ENCODE measurements around the gene NR0B2.
A peak's percentile ranks its signal among the peaks of the same experiment; 100 is the strongest.
"Not testable (repeated sequence)": the region's sequence is repeated elsewhere in the genome, so short reads cannot be mapped to it uniquely, and the experiment has no call there.

NR0B2 gene

DNA sequence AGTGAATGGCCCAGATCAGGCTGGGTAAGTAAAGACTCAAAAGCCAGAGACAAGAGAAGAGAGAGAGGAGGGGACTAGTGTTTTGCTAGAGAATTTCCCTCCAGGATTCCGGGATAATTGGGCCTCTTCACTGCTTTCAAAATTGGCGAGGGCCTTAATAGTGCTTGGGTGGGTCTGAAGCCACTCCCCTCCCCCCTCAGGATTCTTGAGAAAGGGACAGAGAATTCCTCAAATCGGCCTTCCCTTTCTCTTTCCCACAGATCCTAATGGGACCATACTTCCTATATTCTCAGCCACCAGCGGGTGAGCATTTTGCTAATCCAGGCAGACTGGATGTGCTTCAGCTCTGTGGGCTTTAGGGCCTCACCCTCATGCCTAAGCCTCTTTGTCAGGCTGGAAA is 38.9 kb downstream of the NR0B2 start:
- Histone ChIP-seq H3K4me3 (ENCODE audit: low read length, poor library complexity, severe bottlenecking) (no peak overlapping the region), H3F3A (ENCODE audit: low read depth) (no peaks in the 10 kb centered on the region), H3K9me2 (replicated peaks; ENCODE audit: low read depth, low read length) (no peaks in the 10 kb centered on the region), H3K79me2 (ENCODE audit: insufficient read depth, low read length) (no peaks in the 10 kb centered on the region), H3K9me3 (ENCODE audit: insufficient read depth, low read depth, low read length) (no peaks in the 10 kb centered on the region), H3K9ac (ENCODE audit: low read depth, low read length, poor library complexity, severe bottlenecking) (no peak overlapping the region), H3K27me3 (ENCODE audit: insufficient read depth, low read length, poor library complexity, severe bottlenecking) (no peaks in the 10 kb centered on the region), H3K36me3 (ENCODE audit: insufficient read depth, low read length) (peaks cover 16% of the 10 kb centered on the region; the same call in 1 of the 2 replicates), H3K4me2 (ENCODE audit: low read depth, low read length, poor library complexity, severe bottlenecking) (no peak overlapping the region), H3K4me1 (ENCODE audit: insufficient read depth, low read length, poor library complexity, severe bottlenecking) (no peaks in the 10 kb centered on the region), H2AFZ (ENCODE audit: low read length) (no peak overlapping the region), H4K20me1 (ENCODE audit: insufficient read depth, low read length, poor library complexity, severe bottlenecking) (no peaks in the 10 kb centered on the region)
- no peak for TF ChIP-seq EZH2phosphoT487 (IDR thresholded peaks at IDR 0.05; ENCODE audit: borderline replicate concordance)
- no peak for TF ChIP-seq CTCF (conservative IDR thresholded peaks at IDR 0.05; ENCODE audit: low read length)

- not testable (repeated sequence) for H3K79me2 ChIP-seq (ENCODE audit: insufficient read depth, low read length); H3K4me3 ChIP-seq (ENCODE audit: low read length, poor library complexity, severe bottlenecking); H3K4me1 ChIP-seq (ENCODE audit: insufficient read depth, low read length, poor library complexity, severe bottlenecking); H3K4me2 ChIP-seq (ENCODE audit: low read depth, low read length, poor library complexity, severe bottlenecking); H3F3A ChIP-seq (ENCODE audit: low read depth); H2AFZ ChIP-seq (ENCODE audit: low read length); H3K36me3 ChIP-seq (ENCODE audit: insufficient read depth, low read length); H3K27me3 ChIP-seq (ENCODE audit: insufficient read depth, low read length, poor library complexity, severe bottlenecking); H3K9me2 ChIP-seq (replicated peaks; ENCODE audit: low read depth, low read length); H3K9ac ChIP-seq (ENCODE audit: low read depth, low read length, poor library complexity, severe bottlenecking); H3K9me3 ChIP-seq (ENCODE audit: insufficient read depth, low read depth, low read length); H4K20me1 ChIP-seq (ENCODE audit: insufficient read depth, low read length, poor library complexity, severe bottlenecking)
Measured at GRCh38 chr1:26873097-26873496, 40.7 kb downstream of the NR0B2 start.

GRCh38 chr1:26864610-26865480 is 48.9 kb downstream of the NR0B2 start:
- Histone ChIP-seq H3K36me3 (ENCODE audit: insufficient read depth, low read length) (no peaks in the 10 kb centered on the region), H3K27me3 (ENCODE audit: insufficient read depth, low read length, poor library complexity, severe bottlenecking) (no peaks in the 10 kb centered on the region), H3K4me3 (ENCODE audit: low read length, poor library complexity, severe bottlenecking) (peak overlapping the region; percentile 89), H3K4me2 (ENCODE audit: low read depth, low read length, poor library complexity, severe bottlenecking) (peak overlapping the region; percentile 87), H3K79me2 (ENCODE audit: insufficient read depth, low read length) (peaks cover 5% of the 10 kb centered on the region; the same call in 1 of the 2 replicates), H3F3A (ENCODE audit: low read depth) (no peaks in the 10 kb centered on the region), H3K9ac (ENCODE audit: low read depth, low read length, poor library complexity, severe bottlenecking) (peak overlapping the region; percentile 99), H4K20me1 (ENCODE audit: insufficient read depth, low read length, poor library complexity, severe bottlenecking) (no peaks in the 10 kb centered on the region), H3K9me3 (ENCODE audit: insufficient read depth, low read depth, low read length) (no peaks in the 10 kb centered on the region), H2AFZ (ENCODE audit: low read length) (peak overlapping the region; percentile 81), H3K9me2 (replicated peaks; ENCODE audit: low read depth, low read length) (no peaks in the 10 kb centered on the region), H3K4me1 (ENCODE audit: insufficient read depth, low read length, poor library complexity, severe bottlenecking) (peaks cover 9% of the 10 kb centered on the region)
- TF ChIP-seq CTCF (conservative IDR thresholded peaks at IDR 0.05; ENCODE audit: low read length), result peak; percentile 26; the same call in 1 of the 2 replicates
- TF ChIP-seq EZH2phosphoT487 (IDR thresholded peaks at IDR 0.05; ENCODE audit: borderline replicate concordance), result no peak
